A549 (cell line): ENCODE data around the gene EDIL3. TPM values are rescaled to one million over a fixed set of nuclear protein-coding genes. Genes with fewer than 3 reads are reported as not detected.

Experiments used
- ATAC-seq, 2 experiments: fragments of 200-7000 bp in 1 of 2; fragments of >200 bp in 1 of 2; cut with Nextera tagmentation in 1 of 2; cut with Tn5 transposase in 1 of 2; 3 replicates each; pipeline versions ENCODE4 v1.8.0 to v1.9.1; 2018 to 2020; ENCODE audit warnings: mild to moderate bottlenecking in 1 of 2, moderate library complexity in 1 of 2
- CTCF ChIA-PET: fragments of 300-600 bp; sonication (Branson Sonifier 250); formaldehyde crosslinking; extraction: SDS; loops from one replicate; lab custom pipeline; 2021; ENCODE audit warnings: antibody characterized with exemption, inconsistent platforms; lab: Yijun Ruan, JAX
- POLR2A ChIA-PET: fragments of 350-600 bp; formaldehyde crosslinking; extraction: SDS; loops from one replicate; lab custom pipeline; 2021; ENCODE audit warnings: antibody characterized with exemption, inconsistent platforms; lab: Yijun Ruan, JAX
- DNase-seq, 2 experiments: peaks; one replicate each; pipeline versions ENCODE4 v3.0.0 to v3.0.0-alpha.2; 2011 to 2016; ENCODE audit warnings: low read depth in 1 of 2, low spot score in 1 of 2
- FAIRE-seq: peaks from 2 replicates; lab custom pipeline; 2011; peaks lifted over from hg19 to GRCh38; lab: Jason Lieb, UNC
- H3K27ac ChIP-seq, 2 experiments: fragments of >200 bp; sonication (Bioruptor Twin); formaldehyde crosslinking; 3 replicates each; pipeline ENCODE4 v1.5.1; 2016 to 2017
- H3K4me1 ChIP-seq: fragments of >200 bp; sonication (Bioruptor Twin); formaldehyde crosslinking; 3 replicates; pipeline ENCODE4 v1.6.1; 2016
- H3K4me2 ChIP-seq: fragments of >200 bp; sonication (Bioruptor Twin); formaldehyde crosslinking; 3 replicates; pipeline ENCODE4 v1.6.1; 2016
- H3K4me3 ChIP-seq: fragments of >200 bp; sonication (Bioruptor Twin); formaldehyde crosslinking; 3 replicates; pipeline ENCODE4 v1.5.1; 2016
- H3K9me3 ChIP-seq: fragments of >200 bp; sonication (Bioruptor Twin); formaldehyde crosslinking; 3 replicates; pipeline ENCODE4 v1.6.1; 2016
- BHLHE40 ChIP-seq: IDR thresholded peaks from 2 replicates; pipeline ENCODE4 v1.6.1; 2012; ENCODE audit warnings: low read depth, low read length, inconsistent platforms
- CBX8 ChIP-seq: fragments of 200-600 bp; sonication (generic); IDR thresholded peaks from 2 replicates; pipeline ENCODE4 v1.6.1; 2016
- CEBPB ChIP-seq, 2 experiments: fragments of >200 bp in 1 of 2; sonication (Bioruptor Twin) in 1 of 2; formaldehyde crosslinking in 1 of 2; IDR thresholded peaks; 2 replicates each; pipeline ENCODE4 v1.6.1; 2012 to 2016
- CHD4 ChIP-seq: fragments of 200-600 bp; sonication (generic); IDR thresholded peaks from 2 replicates; pipeline ENCODE4 v1.6.1; 2016; ENCODE audit warnings: antibody characterized with exemption, mild to moderate bottlenecking, borderline replicate concordance
- EHMT2 ChIP-seq: fragments of 200-600 bp; sonication (generic); IDR thresholded peaks from 2 replicates; pipeline ENCODE4 v1.6.1; 2016; ENCODE audit warnings: antibody characterized with exemption, low read depth, mild to moderate bottlenecking, moderate library complexity
- FOSB ChIP-seq: fragments of 250-450 bp; sonication (Bioruptor Pico); IDR thresholded peaks from 2 replicates; pipeline ENCODE4 v1.5.0; 2020; ENCODE audit warnings: mild to moderate bottlenecking, moderate library complexity
- FOSL2 ChIP-seq, 2 experiments: fragments of 450-650 bp in 1 of 2; fragments of >200 bp in 1 of 2; sonication (Bioruptor Twin) in 1 of 2; formaldehyde crosslinking; IDR thresholded peaks; 2 replicates each; pipeline versions ENCODE4 v1.5.0 to v1.6.1; 2016 to 2020; ENCODE audit warnings: mild to moderate bottlenecking in 1 of 2, moderate library complexity in 1 of 2
- GATA3 ChIP-seq: IDR thresholded peaks from 2 replicates; pipeline ENCODE4 v1.6.1; 2012; ENCODE audit warnings: borderline replicate concordance
- HES2 ChIP-seq: fragments of >200 bp; sonication (Bioruptor Twin); formaldehyde crosslinking; IDR thresholded peaks from 2 replicates; pipeline ENCODE4 v1.6.1; 2016
- HOXA7 ChIP-seq: fragments of 250-450 bp; sonication (Bioruptor Pico); IDR thresholded peaks from 2 replicates; pipeline ENCODE4 v1.5.0; 2020; ENCODE audit warnings: mild to moderate bottlenecking, moderate library complexity
- JUNB ChIP-seq: fragments of >200 bp; sonication (Bioruptor Twin); formaldehyde crosslinking; IDR thresholded peaks from 2 replicates; pipeline ENCODE4 v1.6.1; 2016
- KDM1A ChIP-seq: fragments of 200-600 bp; sonication (generic); IDR thresholded peaks from 2 replicates; pipeline ENCODE4 v1.6.1; 2016; ENCODE audit warnings: low read depth, mild to moderate bottlenecking
- KDM5A ChIP-seq: fragments of 200-600 bp; sonication (generic); IDR thresholded peaks from 2 replicates; pipeline ENCODE4 v1.6.1; 2016; ENCODE audit warnings: antibody characterized with exemption, mild to moderate bottlenecking
- MAX ChIP-seq: IDR thresholded peaks from 2 replicates; pipeline ENCODE4 v1.6.1; 2012
- NFE2L2 ChIP-seq: fragments of 150-350 bp; conservative IDR thresholded peaks from 2 replicates; pipeline ENCODE4 v1.6.1; 2014; ENCODE audit warnings: low read length
- NPAS2 ChIP-seq: fragments of 250-450 bp; sonication (Bioruptor Pico); IDR thresholded peaks from 2 replicates; pipeline ENCODE4 v1.8.0; 2022; ENCODE audit warnings: mild to moderate bottlenecking, moderate library complexity, borderline replicate concordance
- PBX3 ChIP-seq: IDR thresholded peaks from 2 replicates; pipeline ENCODE4 v1.6.1; 2012
- POLR2A ChIP-seq: IDR thresholded peaks from 2 replicates; pipeline ENCODE4 v1.6.1; 2012; ENCODE audit warnings: mild to moderate bottlenecking, low read length
- RARB ChIP-seq: fragments of 250-450 bp; sonication (Bioruptor Pico); IDR thresholded peaks from 2 replicates; pipeline ENCODE4 v1.8.0; 2021; ENCODE audit warnings: mild to moderate bottlenecking, moderate library complexity
- RNF2 ChIP-seq: fragments of 200-600 bp; sonication (generic); IDR thresholded peaks from 2 replicates; pipeline ENCODE4 v1.6.1; 2016; ENCODE audit warnings: low read depth, mild to moderate bottlenecking, antibody characterized with exemption, moderate library complexity, borderline replicate concordance
- SREBF2 ChIP-seq: fragments of 450-650 bp; IDR thresholded peaks from 2 replicates; pipeline ENCODE4 v1.6.1; 2014; ENCODE audit warnings: mild to moderate bottlenecking, moderate library complexity
- USF2 ChIP-seq: fragments of 450-650 bp; IDR thresholded peaks from 2 replicates; pipeline ENCODE4 v1.6.1; 2014; ENCODE audit warnings: antibody characterized with exemption
- ZSCAN20 ChIP-seq: fragments of 250-450 bp; sonication (Bioruptor Pico); IDR thresholded peaks from 2 replicates; pipeline ENCODE4 v1.8.0; 2022; ENCODE audit warnings: mild to moderate bottlenecking, moderate library complexity
- WGBS: methylation state at CpG from one replicate; pipeline ENCODE4 v1.1.6; 2017; ENCODE audit errors: missing lambda C conversion rate; 5-methylcytosine and 5-hydroxymethylcytosine counted together
- polyA plus RNA-seq, 4 experiments: library from polyadenylated mRNA; depleted of rRNA in 3 of 4; stranded (reverse); fragments of >200 nt; fragmentation: RNase III in 1 of 4; extraction: RNeasy Plus Mini Kit Qiagen cat#74134 plus additional on column Dnase treatment in 1 of 4; gene quantifications; 2 replicates in 3 of 4; 3 replicates in 1 of 4; pipeline ENCODE4 v1.2.3, GENCODE V29; 2011 to 2017
- TF ChIP-seq, protein P1 (sequence below): fragments of 200-600 bp; sonication (generic); IDR thresholded peaks from 2 replicates; pipeline ENCODE4 v1.6.1; 2016; ENCODE audit warnings: antibody characterized with exemption, mild to moderate bottlenecking, moderate library complexity

The EDIL3 gene
- polyA plus RNA-seq, 2 of the 4 experiments (the other 2 are of a cell fraction), result 0.12 to 0.14 TPM

DNA sequence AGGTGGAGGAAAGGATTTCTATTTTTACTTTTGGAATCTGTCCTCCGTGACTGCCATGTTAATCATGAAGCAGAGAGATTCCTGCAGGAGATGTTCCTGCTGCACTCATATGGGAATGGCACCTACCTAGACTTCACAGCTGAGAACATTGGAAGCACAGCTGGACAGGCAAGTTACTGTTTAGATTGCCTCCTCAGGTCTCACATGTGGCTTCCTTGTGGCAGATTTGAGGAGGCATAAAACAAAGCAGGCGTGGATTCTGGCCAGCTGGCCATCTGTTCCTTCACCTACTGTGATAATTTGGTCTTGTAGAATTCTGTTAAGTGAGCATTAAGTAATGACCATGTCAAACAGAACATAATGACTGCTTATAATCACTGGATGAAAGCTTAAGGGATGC, 193.4 kb downstream of the EDIL3 start:
- H3K4me3 ChIP-seq, result no peak overlapping the region
- DNase-seq (no peak), ATAC-seq (no peak), FAIRE-seq (no peak)
- H3K9me3 ChIP-seq, result no peaks in the 10 kb centered on the region
- WGBS, result 9% methylated on average over 2 of the region's 2 CpGs
- POLR2A ChIA-PET, result no interaction called here
- H3K4me1 ChIP-seq, result no peaks in the 10 kb centered on the region
- no peak overlapping the region for H3K27ac ChIP-seq
- CTCF ChIA-PET, result no interaction called here
- H3K4me2 ChIP-seq, result no peak overlapping the region
- TF ChIP-seq HOXA7 (CRISPR knock-in tag) (no peak), ZSCAN20 (no peak), FOSL2 (IDR thresholded peaks at IDR 0.05) (no peak), FOSL2 (CRISPR knock-in tag; IDR thresholded peaks at IDR 0.05) (no peak), NPAS2 (no peak), CHD4 (no peak), PBX3 (no peak), CBX8 (no peak), NFE2L2 (no peak)

DNA sequence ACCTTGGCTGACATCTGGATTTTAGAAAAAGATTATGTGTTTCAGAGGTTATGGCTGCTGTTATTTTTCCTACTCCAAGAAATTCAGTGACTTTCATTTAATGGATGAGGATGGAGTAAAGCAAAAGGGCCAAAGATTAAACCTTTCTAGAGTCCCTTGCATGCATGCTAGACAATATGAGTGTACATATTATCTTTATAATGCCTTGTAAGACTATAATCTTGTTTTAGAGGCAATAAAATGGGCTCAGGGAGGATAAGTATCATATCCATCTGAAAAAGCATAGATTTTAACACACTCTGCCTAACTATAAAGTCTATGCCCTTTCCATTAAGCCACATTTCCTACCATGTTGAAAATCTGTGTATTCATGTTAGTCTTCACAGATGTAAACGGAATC, 199.8 kb downstream of the EDIL3 start:
- 6% methylated on average over 1 of the region's 1 CpG for WGBS
- CTCF ChIA-PET, result no interaction called here
- FAIRE-seq, result no peak
- Histone ChIP-seq H3K9me3 (no peaks in the 10 kb centered on the region), H3K27ac (no peak overlapping the region)
- no peak for DNase-seq
- TF ChIP-seq BHLHE40, result no peak
- TF ChIP-seq HOXA7 (CRISPR knock-in tag), result no peak
- TF ChIP-seq USF2, result no peak
- no peak for TF ChIP-seq EHMT2
- TF ChIP-seq NFE2L2, result no peak
- no peak for TF ChIP-seq RNF2
- TF ChIP-seq FOSB (CRISPR knock-in tag), result no peak
- TF ChIP-seq RARB (CRISPR knock-in tag), result no peak
- no peak for TF ChIP-seq POLR2A
- no peak for TF ChIP-seq MAX
- no peak for TF ChIP-seq HES2
- no peak for TF ChIP-seq CEBPB (IDR thresholded peaks at IDR 0.05)
- TF ChIP-seq KDM5A, result no peak
- TF ChIP-seq, protein P1, sequence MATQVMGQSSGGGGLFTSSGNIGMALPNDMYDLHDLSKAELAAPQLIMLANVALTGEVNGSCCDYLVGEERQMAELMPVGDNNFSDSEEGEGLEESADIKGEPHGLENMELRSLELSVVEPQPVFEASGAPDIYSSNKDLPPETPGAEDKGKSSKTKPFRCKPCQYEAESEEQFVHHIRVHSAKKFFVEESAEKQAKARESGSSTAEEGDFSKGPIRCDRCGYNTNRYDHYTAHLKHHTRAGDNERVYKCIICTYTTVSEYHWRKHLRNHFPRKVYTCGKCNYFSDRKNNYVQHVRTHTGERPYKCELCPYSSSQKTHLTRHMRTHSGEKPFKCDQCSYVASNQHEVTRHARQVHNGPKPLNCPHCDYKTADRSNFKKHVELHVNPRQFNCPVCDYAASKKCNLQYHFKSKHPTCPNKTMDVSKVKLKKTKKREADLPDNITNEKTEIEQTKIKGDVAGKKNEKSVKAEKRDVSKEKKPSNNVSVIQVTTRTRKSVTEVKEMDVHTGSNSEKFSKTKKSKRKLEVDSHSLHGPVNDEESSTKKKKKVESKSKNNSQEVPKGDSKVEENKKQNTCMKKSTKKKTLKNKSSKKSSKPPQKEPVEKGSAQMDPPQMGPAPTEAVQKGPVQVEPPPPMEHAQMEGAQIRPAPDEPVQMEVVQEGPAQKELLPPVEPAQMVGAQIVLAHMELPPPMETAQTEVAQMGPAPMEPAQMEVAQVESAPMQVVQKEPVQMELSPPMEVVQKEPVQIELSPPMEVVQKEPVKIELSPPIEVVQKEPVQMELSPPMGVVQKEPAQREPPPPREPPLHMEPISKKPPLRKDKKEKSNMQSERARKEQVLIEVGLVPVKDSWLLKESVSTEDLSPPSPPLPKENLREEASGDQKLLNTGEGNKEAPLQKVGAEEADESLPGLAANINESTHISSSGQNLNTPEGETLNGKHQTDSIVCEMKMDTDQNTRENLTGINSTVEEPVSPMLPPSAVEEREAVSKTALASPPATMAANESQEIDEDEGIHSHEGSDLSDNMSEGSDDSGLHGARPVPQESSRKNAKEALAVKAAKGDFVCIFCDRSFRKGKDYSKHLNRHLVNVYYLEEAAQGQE, result no peak
- TF ChIP-seq ZSCAN20, result no peak
- no peak for TF ChIP-seq SREBF2
- no peak for TF ChIP-seq GATA3
- no peak for TF ChIP-seq KDM1A
- TF ChIP-seq JUNB, result no peak
- TF ChIP-seq PBX3, result no peak
- TF ChIP-seq, all 56 proteins: peak for 0
- Histone ChIP-seq H3K4me2 (no peak overlapping the region), H3K4me3 (no peak overlapping the region), H3K4me1 (no peaks in the 10 kb centered on the region)
- POLR2A ChIA-PET, result no interaction called here
- ATAC-seq, result no peak
